HG03342 (cell line): ENCODE results near the gene MTHFD1L.

Experiments used
- ATAC-seq: cut with Tn5 transposase; IDR thresholded peaks from one replicate; pipeline ENCODE4 v1.9.1; 2021; ENCODE audit warnings: mild to moderate bottlenecking, moderate library complexity; ENCODE audit not compliant: unreplicated experiment

MTHFD1L gene

DNA sequence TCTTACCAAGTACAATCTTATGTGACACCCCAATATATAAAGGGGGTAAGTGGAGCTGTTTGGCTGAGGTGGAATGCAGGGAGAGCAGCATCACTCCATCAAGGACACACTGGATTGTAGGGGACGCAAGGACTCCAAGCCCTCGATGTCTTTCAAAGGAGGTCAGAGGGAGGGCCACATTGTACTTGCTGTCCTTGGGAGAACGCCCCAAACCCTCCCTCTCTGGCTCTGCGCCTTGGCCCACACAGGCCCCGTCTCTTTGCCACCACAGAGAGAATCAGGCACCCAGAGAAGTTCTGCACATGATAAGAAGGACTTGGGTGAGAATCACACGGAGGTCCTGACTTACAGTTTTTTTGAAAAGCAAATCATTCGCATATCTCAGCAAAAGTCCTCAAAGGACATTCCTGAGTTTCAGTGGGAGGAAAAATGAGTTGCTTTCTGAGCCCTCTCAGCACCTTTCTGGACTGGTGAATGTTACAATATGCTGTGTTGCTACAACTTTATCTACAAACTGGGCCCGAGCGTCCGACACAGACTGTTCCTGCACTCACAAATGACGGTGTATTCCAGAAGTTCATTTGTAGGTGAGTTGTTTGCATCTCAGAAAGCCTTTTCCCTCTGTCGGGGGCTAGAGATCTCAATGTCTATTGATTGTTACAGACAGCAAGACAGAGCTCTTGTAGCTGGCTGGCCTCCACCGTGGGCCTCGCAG is 281.8 kb downstream of the MTHFD1L start:
- ATAC-seq, result no peak

DNA sequence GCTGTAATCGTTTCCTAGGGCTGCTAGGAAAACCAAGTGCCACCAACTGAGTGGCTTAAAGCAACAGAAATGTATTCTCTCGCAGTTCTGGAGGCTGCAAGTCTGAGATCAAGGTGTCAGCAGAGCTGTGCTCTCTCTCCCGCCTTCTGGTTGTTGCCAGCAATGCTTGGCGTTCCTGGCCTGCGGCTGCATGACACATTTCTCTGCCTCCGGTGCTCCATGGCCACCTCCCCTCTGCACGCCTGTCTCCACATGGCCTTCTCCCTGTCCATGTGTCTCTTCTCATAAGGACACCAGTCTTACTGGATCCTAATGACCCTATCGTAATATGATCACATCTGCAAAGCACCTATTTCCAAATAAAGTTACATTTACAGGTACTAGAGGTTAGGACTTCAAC is 282.6 kb downstream of the MTHFD1L start:
- no peak for ATAC-seq

DNA sequence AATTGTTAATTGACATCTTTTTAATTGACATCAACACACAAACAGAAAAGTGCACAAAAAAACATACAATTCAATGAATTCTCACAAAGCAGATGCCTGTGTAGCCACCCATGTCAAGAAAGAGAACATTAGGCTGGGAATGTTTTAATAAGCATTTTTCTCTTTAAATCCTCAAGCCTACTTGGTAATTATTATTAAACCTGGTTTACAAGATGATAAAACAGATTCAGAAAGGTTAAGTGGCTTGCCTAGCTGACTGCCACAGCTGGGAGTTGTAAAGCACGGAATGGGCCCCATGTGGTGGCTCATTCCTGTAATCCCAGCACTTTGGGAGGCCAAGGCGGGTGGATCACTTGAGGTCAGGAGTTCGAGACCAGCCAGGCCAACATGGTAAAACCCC is 284.3 kb downstream of the MTHFD1L start:
- ATAC-seq, result no peak
